SK-N-SH treated with all-trans-retinoic acid at 6 μM for 48 hours (cell line): Measurements from ENCODE around the gene ACKR3.

Experiments
- ATAC-seq: fragments of 200-7000 bp; cut with Tn5 transposase; 3 replicates; pipeline ENCODE4 v1.9.1; 2020; ENCODE audit warnings: mild to moderate bottlenecking, moderate library complexity
- CREB5 ChIP-seq: fragments of 250-450 bp; sonication (Bioruptor Pico); IDR thresholded peaks from 2 replicates; pipeline ENCODE4 v1.5.1; 2020; ENCODE audit warnings: low read depth, mild to moderate bottlenecking, moderate library complexity
- CSDC2 ChIP-seq: fragments of 250-450 bp; sonication (Bioruptor Pico); IDR thresholded peaks from 2 replicates; pipeline ENCODE4 v1.5.0; 2020; ENCODE audit warnings: mild to moderate bottlenecking, moderate library complexity
- CSRNP3 ChIP-seq: fragments of 250-450 bp; sonication (Bioruptor Pico); IDR thresholded peaks from 2 replicates; pipeline ENCODE4 v1.5.1; 2021; ENCODE audit warnings: mild to moderate bottlenecking, moderate library complexity
- GLIS3 ChIP-seq: fragments of 250-450 bp; sonication (Bioruptor Pico); IDR thresholded peaks from 2 replicates; pipeline ENCODE4 v1.5.0; 2020; ENCODE audit warnings: mild to moderate bottlenecking, moderate library complexity
- ISL1 ChIP-seq: fragments of 250-450 bp; sonication (Bioruptor Pico); IDR thresholded peaks from 2 replicates; pipeline ENCODE4 v2.1.2; 2022; ENCODE audit warnings: mild to moderate bottlenecking, moderate library complexity
- POU6F1 ChIP-seq: fragments of 250-450 bp; sonication (Bioruptor Pico); IDR thresholded peaks from 2 replicates; pipeline ENCODE4 v1.8.0; 2021; ENCODE audit warnings: low read depth, mild to moderate bottlenecking, moderate library complexity, borderline replicate concordance
- PPARA ChIP-seq: fragments of 250-450 bp; sonication (Bioruptor Pico); IDR thresholded peaks from 2 replicates; pipeline ENCODE4 v1.5.0; 2020; ENCODE audit warnings: mild to moderate bottlenecking, borderline replicate concordance
- RARB ChIP-seq: fragments of 250-450 bp; sonication (Bioruptor Pico); IDR thresholded peaks from 2 replicates; pipeline ENCODE4 v1.8.0; 2021; ENCODE audit warnings: mild to moderate bottlenecking, moderate library complexity
- SNAI2 ChIP-seq: fragments of 250-450 bp; sonication (Bioruptor Pico); IDR thresholded peaks from 2 replicates; pipeline ENCODE4 v1.5.0; 2020; ENCODE audit warnings: mild to moderate bottlenecking, moderate library complexity
- ZFP30 ChIP-seq: fragments of 450-650 bp; formaldehyde crosslinking; IDR thresholded peaks from 2 replicates; pipeline ENCODE4 v1.5.0; 2022; ENCODE audit warnings: mild to moderate bottlenecking, moderate library complexity
- ZNF565 ChIP-seq: fragments of 450-650 bp; formaldehyde crosslinking; conservative IDR thresholded peaks from 2 replicates; pipeline ENCODE4 v1.5.0; 2020; ENCODE audit warnings: low read depth, mild to moderate bottlenecking, moderate library complexity
- ZNF70 ChIP-seq: fragments of 450-650 bp; formaldehyde crosslinking; IDR thresholded peaks from 2 replicates; pipeline ENCODE4 v1.5.0; 2020; ENCODE audit warnings: mild to moderate bottlenecking, moderate library complexity
- ZNF8 ChIP-seq: fragments of 450-650 bp; formaldehyde crosslinking; IDR thresholded peaks from 2 replicates; pipeline ENCODE4 v1.5.0; 2020; ENCODE audit warnings: mild to moderate bottlenecking, moderate library complexity
- TF ChIP-seq, protein P1 (sequence below): fragments of 250-450 bp; sonication (Bioruptor Pico); IDR thresholded peaks from 2 replicates; pipeline ENCODE4 v1.5.0; 2020; ENCODE audit warnings: mild to moderate bottlenecking, moderate library complexity

Gene ACKR3

GRCh38 chr2:236623816-236624215 lies 54.2 kb downstream of the ACKR3 start (continued):
- no peak for TF ChIP-seq ISL1
- TF ChIP-seq ZNF70 (CRISPR knock-in tag), result no peak
- no peak for TF ChIP-seq CREB5
- TF ChIP-seq RARB, result no peak
- TF ChIP-seq PPARA (CRISPR knock-in tag), result no peak
- TF ChIP-seq, all 23 proteins: peak for 0

- TF ChIP-seq SNAI2 (CRISPR knock-in tag), result no peak
- TF ChIP-seq CSRNP3 (CRISPR knock-in tag), result no peak
- TF ChIP-seq ZNF70 (CRISPR knock-in tag), result no peak
- TF ChIP-seq ZFP30, result no peak
- no peak for TF ChIP-seq CSDC2
- no peak for TF ChIP-seq ZNF8 (CRISPR knock-in tag)
- TF ChIP-seq, protein P1, sequence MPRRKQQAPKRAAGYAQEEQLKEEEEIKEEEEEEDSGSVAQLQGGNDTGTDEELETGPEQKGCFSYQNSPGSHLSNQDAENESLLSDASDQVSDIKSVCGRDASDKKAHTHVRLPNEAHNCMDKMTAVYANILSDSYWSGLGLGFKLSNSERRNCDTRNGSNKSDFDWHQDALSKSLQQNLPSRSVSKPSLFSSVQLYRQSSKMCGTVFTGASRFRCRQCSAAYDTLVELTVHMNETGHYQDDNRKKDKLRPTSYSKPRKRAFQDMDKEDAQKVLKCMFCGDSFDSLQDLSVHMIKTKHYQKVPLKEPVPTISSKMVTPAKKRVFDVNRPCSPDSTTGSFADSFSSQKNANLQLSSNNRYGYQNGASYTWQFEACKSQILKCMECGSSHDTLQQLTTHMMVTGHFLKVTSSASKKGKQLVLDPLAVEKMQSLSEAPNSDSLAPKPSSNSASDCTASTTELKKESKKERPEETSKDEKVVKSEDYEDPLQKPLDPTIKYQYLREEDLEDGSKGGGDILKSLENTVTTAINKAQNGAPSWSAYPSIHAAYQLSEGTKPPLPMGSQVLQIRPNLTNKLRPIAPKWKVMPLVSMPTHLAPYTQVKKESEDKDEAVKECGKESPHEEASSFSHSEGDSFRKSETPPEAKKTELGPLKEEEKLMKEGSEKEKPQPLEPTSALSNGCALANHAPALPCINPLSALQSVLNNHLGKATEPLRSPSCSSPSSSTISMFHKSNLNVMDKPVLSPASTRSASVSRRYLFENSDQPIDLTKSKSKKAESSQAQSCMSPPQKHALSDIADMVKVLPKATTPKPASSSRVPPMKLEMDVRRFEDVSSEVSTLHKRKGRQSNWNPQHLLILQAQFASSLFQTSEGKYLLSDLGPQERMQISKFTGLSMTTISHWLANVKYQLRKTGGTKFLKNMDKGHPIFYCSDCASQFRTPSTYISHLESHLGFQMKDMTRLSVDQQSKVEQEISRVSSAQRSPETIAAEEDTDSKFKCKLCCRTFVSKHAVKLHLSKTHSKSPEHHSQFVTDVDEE (CRISPR knock-in tag), result no peak
- TF ChIP-seq PPARA (CRISPR knock-in tag), result no peak
- TF ChIP-seq GLIS3 (CRISPR knock-in tag), result no peak
- TF ChIP-seq POU6F1 (CRISPR knock-in tag), result no peak
- no peak for ATAC-seq
These were observed 55.6 kb downstream of the ACKR3 start for GRCh38 chr2:236625156-236625690.

GRCh38 chr2:236626391-236627150 lies 56.9 kb downstream of the ACKR3 start:
- ATAC-seq, result no peak

More at GRCh38 chr2:236626391-236627150, 56.9 kb downstream of the ACKR3 start:
- TF ChIP-seq GLIS3 (CRISPR knock-in tag) (no peak), SNAI2 (CRISPR knock-in tag) (no peak), POU6F1 (CRISPR knock-in tag) (no peak), CSRNP3 (CRISPR knock-in tag) (no peak), PPARA (CRISPR knock-in tag) (no peak), ZNF565 (CRISPR knock-in tag) (no peak)
- TF ChIP-seq, protein P1 (CRISPR knock-in tag), result no peak
